Measurements from ENCODE around the gene NKX1-1. TPM values are rescaled to one million over a fixed set of nuclear protein-coding genes. Genes with fewer than 3 reads are reported as not detected.

Gene NKX1-1
- total and polyA plus RNA-seq, 9 of the 15 experiments (the other 6 are each of a cell fraction or from before 2014, with no cell fraction given), result not detected

GRCh38 chr4:1449475-1449832, 43.2 kb upstream of the NKX1-1 start:
- no peak overlapping the region for H3K4me3 ChIP-seq
- TF ChIP-seq BCOR (IDR thresholded peaks at IDR 0.05) (no peak), E2F5 (CRISPR knock-in tag; IDR thresholded peaks at IDR 0.05) (no peak), CBFA2T2 (conservative IDR thresholded peaks at IDR 0.05) (no peak)
- WGBS (ENCODE audit: insufficient coverage, low coverage, missing lambda C conversion rate), result 2% methylated on average over 8 of the region's 12 CpGs
- ATAC-seq (no peak), FAIRE-seq (no peak), DNase-seq (ENCODE audit: extremely low read depth in 1 of 4, low spot score in 3 of 4) (no peak)
- H2AFZ ChIP-seq (ENCODE audit: low read depth, low read length), result no peak overlapping the region
- CTCF ChIA-PET (ENCODE audit: low intra/inter-chr PET ratio), result no interaction called here
- peaks cover 2% of the 10 kb centered on the region; the same call in 1 of the 2 replicates for H4K20me1 ChIP-seq (replicated peaks; ENCODE audit: control insufficient read depth, insufficient read depth, low read length)
- peaks cover 5% of the 10 kb centered on the region for H3K9me3 ChIP-seq (replicated peaks; ENCODE audit: control insufficient read depth, insufficient read depth, low read depth, low read length)
- H3K79me2 ChIP-seq (ENCODE audit: control insufficient read depth, insufficient read depth, low read length), result no peaks in the 10 kb centered on the region
- H3K36me3 ChIP-seq (ENCODE audit: control insufficient read depth, insufficient read depth, low read length), result no peaks in the 10 kb centered on the region
- H3K9ac ChIP-seq (ENCODE audit: insufficient read depth in 1 of 2, low read depth in 2 of 2, low read length in 2 of 2), result no peak overlapping the region
- peaks cover 0 to 61% of the 10 kb centered on the region in 2 experiments; a peak in 3 of 5 replicates for H3K27me3 ChIP-seq (ENCODE audit: control insufficient read depth in 2 of 2, insufficient read depth in 2 of 2, low read length in 2 of 2)
- H3K4me1 ChIP-seq (replicated peaks in 1 of 2; ENCODE audit: control insufficient read depth in 2 of 2, insufficient read depth in 2 of 2, low read length in 2 of 2), result peaks cover 0 to 12% of the 10 kb centered on the region in 2 experiments; a peak in 1 of 5 replicates
- intact Hi-C loops (cut with micrococcal nuclease), result no loop called here
- in situ Hi-C loops (cut with MboI), result no loop called here
- no peak overlapping the region for H3K4me2 ChIP-seq (ENCODE audit: insufficient read depth, low read length)
- H3K27ac ChIP-seq (ENCODE audit: extremely low read depth, low read depth, low read length), result no peak overlapping the region
- POLR2A ChIA-PET, result no interaction called here
- H3K9me1 ChIP-seq (ENCODE audit: control insufficient read depth, insufficient read depth, low read length), result no peaks in the 10 kb centered on the region
- no TSS peak for BruUV-seq (replicated peaks)

- in situ Hi-C loops (cut with MboI) (no loop called here), intact Hi-C loops (cut with micrococcal nuclease) (no loop called here)
- H3K36me3 ChIP-seq (ENCODE audit: control insufficient read depth, insufficient read depth, low read length), result no peaks in the 10 kb centered on the region
- peaks cover 5% of the 10 kb centered on the region for H3K9me3 ChIP-seq (replicated peaks; ENCODE audit: control insufficient read depth, insufficient read depth, low read depth, low read length)
- no peak overlapping the region for H3K27ac ChIP-seq (ENCODE audit: extremely low read depth, low read depth, low read length)
- ATAC-seq (no peak; the same call in 1 of the 3 replicates), DNase-seq (ENCODE audit: extremely low read depth in 1 of 4, low spot score in 3 of 4) (no peak), FAIRE-seq (no peak)
- peaks cover 0 to 12% of the 10 kb centered on the region in 2 experiments; a peak in 1 of 5 replicates for H3K4me1 ChIP-seq (replicated peaks in 1 of 2; ENCODE audit: control insufficient read depth in 2 of 2, insufficient read depth in 2 of 2, low read length in 2 of 2)
- peaks cover 2% of the 10 kb centered on the region; the same call in 1 of the 2 replicates for H4K20me1 ChIP-seq (replicated peaks; ENCODE audit: control insufficient read depth, insufficient read depth, low read length)
- H3K4me3 ChIP-seq, result no peak overlapping the region
- H3K27me3 ChIP-seq (ENCODE audit: control insufficient read depth in 2 of 2, insufficient read depth in 2 of 2, low read length in 2 of 2), result peaks cover 0 to 61% of the 10 kb centered on the region in 2 experiments; a peak in 3 of 5 replicates
- WGBS (ENCODE audit: insufficient coverage, low coverage, missing lambda C conversion rate), result 1% methylated on average over 23 of the region's 28 CpGs
- H3K4me2 ChIP-seq (ENCODE audit: insufficient read depth, low read length), result no peak overlapping the region
- TF ChIP-seq ZNF740 (CRISPR knock-in tag; IDR thresholded peaks at IDR 0.05) (no peak), ZNF740 (tag; IDR thresholded peaks at IDR 0.05) (no peak)
- H3K9me1 ChIP-seq (ENCODE audit: control insufficient read depth, insufficient read depth, low read length), result no peaks in the 10 kb centered on the region
- H3K9ac ChIP-seq (ENCODE audit: insufficient read depth in 1 of 2, low read depth in 2 of 2, low read length in 2 of 2), result no peak overlapping the region
- H2AFZ ChIP-seq (ENCODE audit: low read depth, low read length), result no peak overlapping the region
- no TSS peak for BruUV-seq (replicated peaks)
- ChIA-PET POLR2A (interaction anchor here (0.6 kb wide), 1 partner anchor 706 kb away, joined by 3 read pairs; no protein-coding TSS in a partner anchor), CTCF (ENCODE audit: low intra/inter-chr PET ratio) (no interaction called here)
- no peaks in the 10 kb centered on the region for H3K79me2 ChIP-seq (ENCODE audit: control insufficient read depth, insufficient read depth, low read length)
Measured at GRCh38 chr4:1448589-1449420, 42.6 kb upstream of the NKX1-1 start.

Data from K562 (cell line).